ENCODE data around the gene CAMK2B. TPM values are rescaled to one million over a fixed set of nuclear protein-coding genes. Genes with fewer than 3 reads are reported as not detected.

The CAMK2B gene
- total and polyA plus RNA-seq, 2 experiments from 2014 or later: not detected

DNA sequence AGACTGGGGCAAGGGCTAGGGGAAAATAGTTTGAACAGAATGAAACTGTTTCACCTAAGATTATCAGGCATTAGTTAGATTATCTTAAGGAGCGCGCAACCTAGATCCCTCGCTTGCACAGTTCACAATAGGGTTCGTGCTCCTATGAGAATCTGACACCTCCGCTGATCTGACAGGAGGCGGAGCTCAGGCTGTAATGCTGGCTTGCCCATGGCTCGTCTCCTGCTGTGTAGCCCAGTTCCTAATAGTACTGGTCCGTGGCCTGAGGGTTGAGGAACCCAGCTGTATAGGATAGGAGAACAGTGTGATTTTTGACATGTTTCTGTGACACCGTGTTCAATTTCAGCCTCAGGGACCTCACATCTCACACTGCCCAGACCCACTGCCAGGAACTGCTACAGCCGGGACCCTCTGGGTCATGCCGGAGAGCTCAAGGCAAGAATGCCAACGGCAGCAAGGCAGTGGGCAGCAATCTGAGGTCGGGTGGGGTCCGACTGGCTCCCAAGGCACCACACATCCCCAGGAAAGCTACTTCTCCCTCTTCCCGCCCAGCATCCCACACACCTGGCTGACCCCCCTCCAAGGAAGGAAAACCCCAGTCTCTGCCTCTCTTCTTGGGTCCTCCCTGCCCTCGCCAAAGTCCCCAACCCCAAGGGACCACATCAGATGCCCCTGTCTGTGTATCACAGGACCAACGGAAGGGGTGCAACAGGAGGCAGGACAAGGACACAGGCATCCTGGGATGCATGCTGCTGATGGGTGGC is 31.7 kb downstream of the CAMK2B start (continued):
- TF ChIP-seq, protein P1, sequence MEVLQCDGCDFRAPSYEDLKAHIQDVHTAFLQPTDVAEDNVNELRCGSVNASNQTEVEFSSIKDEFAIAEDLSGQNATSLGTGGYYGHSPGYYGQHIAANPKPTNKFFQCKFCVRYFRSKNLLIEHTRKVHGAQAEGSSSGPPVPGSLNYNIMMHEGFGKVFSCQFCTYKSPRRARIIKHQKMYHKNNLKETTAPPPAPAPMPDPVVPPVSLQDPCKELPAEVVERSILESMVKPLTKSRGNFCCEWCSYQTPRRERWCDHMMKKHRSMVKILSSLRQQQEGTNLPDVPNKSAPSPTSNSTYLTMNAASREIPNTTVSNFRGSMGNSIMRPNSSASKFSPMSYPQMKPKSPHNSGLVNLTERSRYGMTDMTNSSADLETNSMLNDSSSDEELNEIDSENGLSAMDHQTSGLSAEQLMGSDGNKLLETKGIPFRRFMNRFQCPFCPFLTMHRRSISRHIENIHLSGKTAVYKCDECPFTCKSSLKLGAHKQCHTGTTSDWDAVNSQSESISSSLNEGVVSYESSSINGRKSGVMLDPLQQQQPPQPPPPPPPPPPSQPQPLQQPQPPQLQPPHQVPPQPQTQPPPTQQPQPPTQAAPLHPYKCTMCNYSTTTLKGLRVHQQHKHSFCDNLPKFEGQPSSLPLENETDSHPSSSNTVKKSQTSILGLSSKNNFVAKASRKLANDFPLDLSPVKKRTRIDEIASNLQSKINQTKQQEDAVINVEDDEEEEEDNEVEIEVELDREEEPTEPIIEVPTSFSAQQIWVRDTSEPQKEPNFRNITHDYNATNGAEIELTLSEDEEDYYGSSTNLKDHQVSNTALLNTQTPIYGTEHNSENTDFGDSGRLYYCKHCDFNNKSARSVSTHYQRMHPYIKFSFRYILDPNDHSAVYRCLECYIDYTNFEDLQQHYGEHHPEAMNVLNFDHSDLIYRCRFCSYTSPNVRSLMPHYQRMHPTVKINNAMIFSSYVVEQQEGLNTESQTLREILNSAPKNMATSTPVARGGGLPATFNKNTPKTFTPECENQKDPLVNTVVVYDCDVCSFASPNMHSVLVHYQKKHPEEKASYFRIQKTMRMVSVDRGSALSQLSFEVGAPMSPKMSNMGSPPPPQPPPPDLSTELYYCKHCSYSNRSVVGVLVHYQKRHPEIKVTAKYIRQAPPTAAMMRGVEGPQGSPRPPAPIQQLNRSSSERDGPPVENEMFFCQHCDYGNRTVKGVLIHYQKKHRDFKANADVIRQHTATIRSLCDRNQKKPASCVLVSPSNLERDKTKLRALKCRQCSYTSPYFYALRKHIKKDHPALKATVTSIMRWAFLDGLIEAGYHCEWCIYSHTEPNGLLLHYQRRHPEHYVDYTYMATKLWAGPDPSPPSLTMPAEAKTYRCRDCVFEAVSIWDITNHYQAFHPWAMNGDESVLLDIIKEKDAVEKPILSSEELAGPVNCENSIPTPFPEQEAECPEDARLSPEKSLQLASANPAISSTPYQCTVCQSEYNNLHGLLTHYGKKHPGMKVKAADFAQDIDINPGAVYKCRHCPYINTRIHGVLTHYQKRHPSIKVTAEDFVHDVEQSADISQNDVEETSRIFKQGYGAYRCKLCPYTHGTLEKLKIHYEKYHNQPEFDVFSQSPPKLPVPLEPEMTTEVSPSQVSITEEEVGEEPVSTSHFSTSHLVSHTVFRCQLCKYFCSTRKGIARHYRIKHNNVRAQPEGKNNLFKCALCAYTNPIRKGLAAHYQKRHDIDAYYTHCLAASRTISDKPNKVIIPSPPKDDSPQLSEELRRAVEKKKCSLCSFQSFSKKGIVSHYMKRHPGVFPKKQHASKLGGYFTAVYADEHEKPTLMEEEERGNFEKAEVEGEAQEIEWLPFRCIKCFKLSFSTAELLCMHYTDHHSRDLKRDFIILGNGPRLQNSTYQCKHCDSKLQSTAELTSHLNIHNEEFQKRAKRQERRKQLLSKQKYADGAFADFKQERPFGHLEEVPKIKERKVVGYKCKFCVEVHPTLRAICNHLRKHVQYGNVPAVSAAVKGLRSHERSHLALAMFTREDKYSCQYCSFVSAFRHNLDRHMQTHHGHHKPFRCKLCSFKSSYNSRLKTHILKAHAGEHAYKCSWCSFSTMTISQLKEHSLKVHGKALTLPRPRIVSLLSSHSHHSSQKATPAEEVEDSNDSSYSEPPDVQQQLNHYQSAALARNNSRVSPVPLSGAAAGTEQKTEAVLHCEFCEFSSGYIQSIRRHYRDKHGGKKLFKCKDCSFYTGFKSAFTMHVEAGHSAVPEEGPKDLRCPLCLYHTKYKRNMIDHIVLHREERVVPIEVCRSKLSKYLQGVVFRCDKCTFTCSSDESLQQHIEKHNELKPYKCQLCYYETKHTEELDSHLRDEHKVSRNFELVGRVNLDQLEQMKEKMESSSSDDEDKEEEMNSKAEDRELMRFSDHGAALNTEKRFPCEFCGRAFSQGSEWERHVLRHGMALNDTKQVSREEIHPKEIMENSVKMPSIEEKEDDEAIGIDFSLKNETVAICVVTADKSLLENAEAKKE (CRISPR knock-in tag; IDR thresholded peaks at IDR 0.05): no peak
- TF ChIP-seq, protein P2, sequence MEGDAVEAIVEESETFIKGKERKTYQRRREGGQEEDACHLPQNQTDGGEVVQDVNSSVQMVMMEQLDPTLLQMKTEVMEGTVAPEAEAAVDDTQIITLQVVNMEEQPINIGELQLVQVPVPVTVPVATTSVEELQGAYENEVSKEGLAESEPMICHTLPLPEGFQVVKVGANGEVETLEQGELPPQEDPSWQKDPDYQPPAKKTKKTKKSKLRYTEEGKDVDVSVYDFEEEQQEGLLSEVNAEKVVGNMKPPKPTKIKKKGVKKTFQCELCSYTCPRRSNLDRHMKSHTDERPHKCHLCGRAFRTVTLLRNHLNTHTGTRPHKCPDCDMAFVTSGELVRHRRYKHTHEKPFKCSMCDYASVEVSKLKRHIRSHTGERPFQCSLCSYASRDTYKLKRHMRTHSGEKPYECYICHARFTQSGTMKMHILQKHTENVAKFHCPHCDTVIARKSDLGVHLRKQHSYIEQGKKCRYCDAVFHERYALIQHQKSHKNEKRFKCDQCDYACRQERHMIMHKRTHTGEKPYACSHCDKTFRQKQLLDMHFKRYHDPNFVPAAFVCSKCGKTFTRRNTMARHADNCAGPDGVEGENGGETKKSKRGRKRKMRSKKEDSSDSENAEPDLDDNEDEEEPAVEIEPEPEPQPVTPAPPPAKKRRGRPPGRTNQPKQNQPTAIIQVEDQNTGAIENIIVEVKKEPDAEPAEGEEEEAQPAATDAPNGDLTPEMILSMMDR (conservative IDR thresholded peaks at IDR 0.05; ENCODE audit: low read depth in 2 of 2): no peak
- TF ChIP-seq EZH2phosphoT487 (IDR thresholded peaks at IDR 0.05; ENCODE audit: unreplicated experiment) (no peak), NANOG (IDR thresholded peaks at IDR 0.05; ENCODE audit: borderline replicate concordance) (no peak), ZNF114 (CRISPR knock-in tag; IDR thresholded peaks at IDR 0.05) (no peak), EZH2 (IDR thresholded peaks at IDR 0.05; ENCODE audit: low read depth, unreplicated experiment) (no peak)

All from GM23338 (cell line).